SHP77 treated with DMSO at 0.1 percent for 48 hours (cell line): ENCODE data around the gene HECTD1.
"Not testable (repeated sequence)": the region's sequence is repeated elsewhere in the genome, so short reads cannot be mapped to it uniquely, and the experiment has no call there.

Experiments used
- DNase-seq: peaks from one replicate; lab custom pipeline; 2025; lab: John Stamatoyannopoulos, UW

HECTD1 gene

GRCh38 chr14:31142455-31143087 is 65.0 kb downstream of the HECTD1 start:
- no peak for DNase-seq

- no peak for DNase-seq
Measured at GRCh38 chr14:31139301-31139847, 68.2 kb downstream of the HECTD1 start.

GRCh38 chr14:31138301-31138700 is 69.3 kb downstream of the HECTD1 start:
- DNase-seq = no peak

GRCh38 chr14:31137214-31137889 is 70.2 kb downstream of the HECTD1 start:
- DNase-seq = no peak

- no peak for DNase-seq
Measured at GRCh38 chr14:31133133-31133532, 74.5 kb downstream of the HECTD1 start.

- DNase-seq = no peak
Measured at GRCh38 chr14:31128601-31129526, 78.7 kb downstream of the HECTD1 start.

GRCh38 chr14:31127690-31128089 is 79.9 kb downstream of the HECTD1 start:
- no peak for DNase-seq

GRCh38 chr14:31126680-31127079 is 80.9 kb downstream of the HECTD1 start:
- no peak for DNase-seq

GRCh38 chr14:31125231-31125630 is 82.4 kb downstream of the HECTD1 start:
- DNase-seq = no peak

- no peak for DNase-seq
Measured at GRCh38 chr14:31124197-31124596, 83.4 kb downstream of the HECTD1 start.

- no peak for DNase-seq
Measured at GRCh38 chr14:31122921-31123320, 84.7 kb downstream of the HECTD1 start.

- no peak for DNase-seq
Measured at GRCh38 chr14:31122098-31122611, 85.4 kb downstream of the HECTD1 start.

GRCh38 chr14:31118892-31119291 is 88.7 kb downstream of the HECTD1 start:
- no peak for DNase-seq

- DNase-seq = no peak
Measured at GRCh38 chr14:31113794-31114193, 93.8 kb downstream of the HECTD1 start.

- no peak for DNase-seq
Measured at GRCh38 chr14:31110872-31111271, 96.7 kb downstream of the HECTD1 start.

GRCh38 chr14:31109257-31109656 is 98.3 kb downstream of the HECTD1 start:
- DNase-seq = no peak

- DNase-seq = no peak
Measured at GRCh38 chr14:31106768-31107167, 100.8 kb downstream of the HECTD1 start.

- DNase-seq = no peak
Measured at GRCh38 chr14:31097081-31097480, 110.5 kb downstream of the HECTD1 start.

- DNase-seq = no peak
Measured at GRCh38 chr14:31096255-31096654, 111.3 kb downstream of the HECTD1 start.

GRCh38 chr14:31095817-31096216 is 111.8 kb downstream of the HECTD1 start:
- not testable (repeated sequence) for DNase-seq

GRCh38 chr14:31093884-31094839 is 113.4 kb downstream of the HECTD1 start:
- DNase-seq = not testable (repeated sequence)
